ENCODE measurements around the gene SLC25A25.

The SLC25A25 gene

GRCh38 chr9:128077847-128078503 lies 9.9 kb downstream of the SLC25A25 start:
- Histone ChIP-seq H3K36me3 (ENCODE audit: insufficient read depth, low read length) (no peaks in the 10 kb centered on the region), H3K9me3 (ENCODE audit: control insufficient read depth, insufficient read depth, low read length) (no peaks in the 10 kb centered on the region), H3K4me1 (ENCODE audit: insufficient read depth, low read length) (peaks cover 35% of the 10 kb centered on the region), H3K9ac (ENCODE audit: low read depth, low read length) (no peak overlapping the region)

GRCh38 chr9:128078504-128079434 lies 10.7 kb downstream of the SLC25A25 start:
- Histone ChIP-seq H3K9ac (ENCODE audit: low read depth, low read length) (no peak overlapping the region), H3K4me1 (ENCODE audit: insufficient read depth, low read length) (peaks cover 30% of the 10 kb centered on the region), H3K36me3 (ENCODE audit: insufficient read depth, low read length) (no peaks in the 10 kb centered on the region), H3K9me3 (ENCODE audit: control insufficient read depth, insufficient read depth, low read length) (no peaks in the 10 kb centered on the region)

- peaks cover 32% of the 10 kb centered on the region for H3K4me1 ChIP-seq (ENCODE audit: insufficient read depth, low read length)
- H3K9ac ChIP-seq (ENCODE audit: low read depth, low read length), result no peak overlapping the region
- H3K36me3 ChIP-seq (ENCODE audit: insufficient read depth, low read length), result no peaks in the 10 kb centered on the region
- H3K9me3 ChIP-seq (ENCODE audit: control insufficient read depth, insufficient read depth, low read length), result no peaks in the 10 kb centered on the region
These were observed 12.2 kb downstream of the SLC25A25 start for GRCh38 chr9:128080206-128080605.

- Histone ChIP-seq H3K4me1 (ENCODE audit: insufficient read depth, low read length) (peaks cover 32% of the 10 kb centered on the region), H3K9ac (ENCODE audit: low read depth, low read length) (no peak overlapping the region), H3K9me3 (ENCODE audit: control insufficient read depth, insufficient read depth, low read length) (no peaks in the 10 kb centered on the region), H3K36me3 (ENCODE audit: insufficient read depth, low read length) (no peaks in the 10 kb centered on the region)
These were observed 13.0 kb downstream of the SLC25A25 start for GRCh38 chr9:128081056-128081455.

- Histone ChIP-seq H3K9me3 (ENCODE audit: control insufficient read depth, insufficient read depth, low read length) (no peaks in the 10 kb centered on the region), H3K36me3 (ENCODE audit: insufficient read depth, low read length) (no peaks in the 10 kb centered on the region), H3K9ac (ENCODE audit: low read depth, low read length) (no peak overlapping the region), H3K4me1 (ENCODE audit: insufficient read depth, low read length) (peaks cover 32% of the 10 kb centered on the region)
These were observed 14.1 kb downstream of the SLC25A25 start for GRCh38 chr9:128082151-128082550.

- Histone ChIP-seq H3K36me3 (ENCODE audit: insufficient read depth, low read length) (no peaks in the 10 kb centered on the region), H3K9me3 (ENCODE audit: control insufficient read depth, insufficient read depth, low read length) (no peaks in the 10 kb centered on the region), H3K9ac (ENCODE audit: low read depth, low read length) (no peak overlapping the region), H3K4me1 (ENCODE audit: insufficient read depth, low read length) (peaks cover 17% of the 10 kb centered on the region)
These were observed 16.7 kb downstream of the SLC25A25 start for GRCh38 chr9:128084746-128085145.

GRCh38 chr9:128085943-128086342 lies 17.9 kb downstream of the SLC25A25 start:
- Histone ChIP-seq H3K36me3 (ENCODE audit: insufficient read depth, low read length) (no peaks in the 10 kb centered on the region), H3K9me3 (ENCODE audit: control insufficient read depth, insufficient read depth, low read length) (no peaks in the 10 kb centered on the region), H3K4me1 (ENCODE audit: insufficient read depth, low read length) (peaks cover 18% of the 10 kb centered on the region), H3K9ac (ENCODE audit: low read depth, low read length) (no peak overlapping the region)

- H3K36me3 ChIP-seq (ENCODE audit: insufficient read depth, low read length), result no peaks in the 10 kb centered on the region
- H3K9ac ChIP-seq (ENCODE audit: low read depth, low read length), result no peak overlapping the region
- peaks cover 12% of the 10 kb centered on the region for H3K4me1 ChIP-seq (ENCODE audit: insufficient read depth, low read length)
- no peaks in the 10 kb centered on the region for H3K9me3 ChIP-seq (ENCODE audit: control insufficient read depth, insufficient read depth, low read length)
These were observed 19.2 kb downstream of the SLC25A25 start for GRCh38 chr9:128087262-128087661.

GRCh38 chr9:128088253-128088945 lies 20.4 kb downstream of the SLC25A25 start:
- Histone ChIP-seq H3K9me3 (ENCODE audit: control insufficient read depth, insufficient read depth, low read length) (no peaks in the 10 kb centered on the region), H3K36me3 (ENCODE audit: insufficient read depth, low read length) (no peaks in the 10 kb centered on the region), H3K4me1 (ENCODE audit: insufficient read depth, low read length) (peaks cover 11% of the 10 kb centered on the region), H3K9ac (ENCODE audit: low read depth, low read length) (no peak overlapping the region)

GRCh38 chr9:128089299-128089698 lies 21.3 kb downstream of the SLC25A25 start:
- Histone ChIP-seq H3K36me3 (ENCODE audit: insufficient read depth, low read length) (no peaks in the 10 kb centered on the region), H3K4me1 (ENCODE audit: insufficient read depth, low read length) (peaks cover 9% of the 10 kb centered on the region; the same call in 1 of the 2 replicates), H3K9ac (ENCODE audit: low read depth, low read length) (no peak overlapping the region), H3K9me3 (ENCODE audit: control insufficient read depth, insufficient read depth, low read length) (no peaks in the 10 kb centered on the region)

GRCh38 chr9:128091144-128091543 lies 23.1 kb downstream of the SLC25A25 start:
- Histone ChIP-seq H3K9ac (ENCODE audit: low read depth, low read length) (no peak overlapping the region), H3K36me3 (ENCODE audit: insufficient read depth, low read length) (no peaks in the 10 kb centered on the region), H3K4me1 (ENCODE audit: insufficient read depth, low read length) (peaks cover 9% of the 10 kb centered on the region; the same call in 1 of the 2 replicates), H3K9me3 (ENCODE audit: control insufficient read depth, insufficient read depth, low read length) (no peaks in the 10 kb centered on the region)

GRCh38 chr9:128091571-128091970 lies 23.5 kb downstream of the SLC25A25 start:
- no peaks in the 10 kb centered on the region for H3K36me3 ChIP-seq (ENCODE audit: insufficient read depth, low read length)
- no peak overlapping the region for H3K9ac ChIP-seq (ENCODE audit: low read depth, low read length)
- peaks cover 10% of the 10 kb centered on the region for H3K4me1 ChIP-seq (ENCODE audit: insufficient read depth, low read length)
- H3K9me3 ChIP-seq (ENCODE audit: control insufficient read depth, insufficient read depth, low read length), result no peaks in the 10 kb centered on the region

GRCh38 chr9:128092199-128092977 lies 24.4 kb downstream of the SLC25A25 start:
- no peak overlapping the region for H3K9ac ChIP-seq (ENCODE audit: low read depth, low read length)
- H3K36me3 ChIP-seq (ENCODE audit: insufficient read depth, low read length), result no peaks in the 10 kb centered on the region
- H3K9me3 ChIP-seq (ENCODE audit: control insufficient read depth, insufficient read depth, low read length), result no peaks in the 10 kb centered on the region
- H3K4me1 ChIP-seq (ENCODE audit: insufficient read depth, low read length), result peaks cover 18% of the 10 kb centered on the region

- no peaks in the 10 kb centered on the region for H3K9me3 ChIP-seq (ENCODE audit: control insufficient read depth, insufficient read depth, low read length)
- H3K9ac ChIP-seq (ENCODE audit: low read depth, low read length), result no peak overlapping the region
- peaks cover 24% of the 10 kb centered on the region for H3K4me1 ChIP-seq (ENCODE audit: insufficient read depth, low read length)
- no peaks in the 10 kb centered on the region for H3K36me3 ChIP-seq (ENCODE audit: insufficient read depth, low read length)
These were observed 25.0 kb downstream of the SLC25A25 start for GRCh38 chr9:128093011-128093410.
